PC-3 (cell line): ENCODE measurements around the gene TRIM14. TPM values are rescaled to one million over a fixed set of nuclear protein-coding genes. Genes with fewer than 3 reads are reported as not detected.

Experiments
- ATAC-seq: fragments of 200-7000 bp; cut with Tn5 transposase; 2 replicates; pipeline ENCODE4 v1.9.1; 2020; ENCODE audit warnings: mild to moderate bottlenecking, moderate library complexity
- BruUV-seq: library from RNA; stranded (reverse); fragments of 400-500 nt; replicated peaks from 2 replicates; lab custom pipeline; 2021; lab: Mats Ljungman, UMichigan
- CTCF ChIA-PET: fragments of 300-600 bp; sonication (Branson Sonifier 250); formaldehyde crosslinking; loops from one replicate; lab custom pipeline; 2022; ENCODE audit warnings: antibody characterized with exemption; lab: Charles Lee
- POLR2A ChIA-PET: fragments of 300-600 bp; sonication (Branson Sonifier 250); formaldehyde crosslinking; loops from one replicate; lab custom pipeline; 2022; ENCODE audit warnings: antibody characterized with exemption; ENCODE audit not compliant: unreplicated experiment; lab: Charles Lee
- DNase-seq: peaks from one replicate; pipeline ENCODE4 v3.0.0-alpha.2; 2015
- H2AFZ ChIP-seq: fragments of 300-600 bp; sonication (generic); 2 replicates; pipeline ENCODE4 v1.6.0; 2016; ENCODE audit warnings: antibody characterized with exemption, low read length
- H3F3A ChIP-seq: fragments of 300-600 bp; sonication (generic); one replicate; pipeline ENCODE4 v1.6.0; 2017; ENCODE audit warnings: antibody characterized with exemption, low read length, control low read depth, mild to moderate bottlenecking; ENCODE audit not compliant: unreplicated experiment
- H3K27ac ChIP-seq: fragments of 300-600 bp; sonication (generic); 2 replicates; pipeline ENCODE4 v1.5.1; 2016; ENCODE audit warnings: mild to moderate bottlenecking, low read length
- H3K27me3 ChIP-seq: fragments of 300-600 bp; sonication (generic); 2 replicates; pipeline ENCODE4 v1.6.1; 2016; ENCODE audit warnings: low read length, mixed read lengths
- H3K36me3 ChIP-seq: fragments of 300-600 bp; sonication (generic); 2 replicates; pipeline ENCODE4 v1.6.1; 2016; ENCODE audit warnings: low read depth, mixed run types, low read length, mixed read lengths
- H3K4me1 ChIP-seq: fragments of 300-600 bp; sonication (generic); 2 replicates; pipeline ENCODE4 v1.5.1; 2016; ENCODE audit warnings: low read length; ENCODE audit not compliant: insufficient read depth
- H3K4me2 ChIP-seq: fragments of 300-600 bp; sonication (generic); 2 replicates; pipeline ENCODE4 v1.6.0; 2016; ENCODE audit warnings: low read length
- H3K4me3 ChIP-seq: fragments of 300-600 bp; sonication (generic); 2 replicates; pipeline ENCODE4 v1.5.1; 2016; ENCODE audit warnings: mild to moderate bottlenecking, low read length, mixed read lengths
- H3K79me2 ChIP-seq: fragments of 300-600 bp; sonication (generic); 2 replicates; pipeline ENCODE4 v1.6.1; 2017; ENCODE audit warnings: low read length, mixed read lengths
- H3K9ac ChIP-seq: fragments of 300-600 bp; sonication (generic); 2 replicates; pipeline ENCODE4 v1.6.0; 2016; ENCODE audit warnings: mild to moderate bottlenecking, low read length
- H3K9me2 ChIP-seq: fragments of 300-600 bp; sonication (generic); replicated peaks from 2 replicates; pipeline ENCODE4 v1.6.1; 2016; ENCODE audit warnings: mixed run types, low read length, mixed read lengths
- H3K9me3 ChIP-seq: fragments of 300-600 bp; sonication (generic); 2 replicates; pipeline ENCODE4 v1.6.1; 2016; ENCODE audit warnings: low read length, mixed read lengths
- H4K20me1 ChIP-seq: fragments of 300-600 bp; sonication (generic); 2 replicates; pipeline ENCODE4 v1.6.1; 2016; ENCODE audit warnings: low read length, mixed read lengths
- CTCF ChIP-seq: fragments of 300-600 bp; sonication (generic); conservative IDR thresholded peaks from 2 replicates; pipeline ENCODE4 v1.5.1; 2017; ENCODE audit warnings: antibody characterized with exemption, low read depth, mild to moderate bottlenecking, low read length
- EZH2 ChIP-seq: fragments of 300-600 bp; sonication (generic); IDR thresholded peaks from one replicate; pipeline ENCODE4 v1.6.1; 2017; ENCODE audit warnings: antibody characterized with exemption, mild to moderate bottlenecking, low read length; ENCODE audit not compliant: unreplicated experiment
- EZH2phosphoT487 ChIP-seq: fragments of 300-600 bp; sonication (generic); IDR thresholded peaks from 2 replicates; pipeline ENCODE4 v1.6.1; 2018; ENCODE audit warnings: mild to moderate bottlenecking, antibody characterized with exemption, low read length, borderline replicate concordance
- intact Hi-C: fragments of 100-400 bp; cut with micrococcal nuclease; formaldehyde crosslinking; loops from 2 replicates; pipeline ENCODE4 v1.9.0; 2023
- total RNA-seq: library from RNA; depleted of rRNA; stranded (reverse); fragments of >200 nt; gene quantifications from 2 replicates; pipeline ENCODE4 v1.2.3, GENCODE V29; 2014

TRIM14 gene
- total RNA-seq, 1 experiment from 2014 or later: 11.2 TPM

- POLR2A ChIA-PET: no interaction called here
Measured at GRCh38 chr9:98135938-98136337, 16.9 kb upstream of the TRIM14 start.

GRCh38 chr9:98135558-98135934 lies 16.5 kb upstream of the TRIM14 start:
- H3K4me3 ChIP-seq: no peak overlapping the region
- BruUV-seq: no TSS peak
- no peaks in the 10 kb centered on the region for H4K20me1 ChIP-seq
- no peak overlapping the region for H2AFZ ChIP-seq
- POLR2A ChIA-PET: interaction anchor here (0.6 kb wide), 1 partner anchor 21 kb away, joined by 7 read pairs; no protein-coding TSS in a partner anchor
- H3K79me2 ChIP-seq: no peaks in the 10 kb centered on the region
- ATAC-seq: no peak
- CTCF ChIA-PET: no interaction called here
- no peaks in the 10 kb centered on the region for H3F3A ChIP-seq
- no peaks in the 10 kb centered on the region for H3K9me2 ChIP-seq
- no peaks in the 10 kb centered on the region for H3K4me1 ChIP-seq
- no peak overlapping the region for H3K9ac ChIP-seq
- no peaks in the 10 kb centered on the region for H3K27me3 ChIP-seq
- no peak for TF ChIP-seq EZH2phosphoT487
- no peak for TF ChIP-seq EZH2
- no peak for TF ChIP-seq CTCF
- no peaks in the 10 kb centered on the region for H3K9me3 ChIP-seq
- H3K27ac ChIP-seq: no peak overlapping the region
- H3K36me3 ChIP-seq: no peaks in the 10 kb centered on the region
- DNase-seq: no peak
- no peak overlapping the region for H3K4me2 ChIP-seq
- intact Hi-C loops: no loop called here

More at GRCh38 chr9:98135938-98136337, 16.9 kb upstream of the TRIM14 start:
- BruUV-seq: no TSS peak
- no peak overlapping the region for H3K27ac ChIP-seq
- H3K4me2 ChIP-seq: no peak overlapping the region
- no peak overlapping the region for H2AFZ ChIP-seq
- H3K27me3 ChIP-seq: no peaks in the 10 kb centered on the region
- H4K20me1 ChIP-seq: no peaks in the 10 kb centered on the region
- H3K4me3 ChIP-seq: no peak overlapping the region
- no peaks in the 10 kb centered on the region for H3K79me2 ChIP-seq
- intact Hi-C loops: no loop called here
- ATAC-seq (no peak), DNase-seq (no peak)
- no peaks in the 10 kb centered on the region for H3K9me2 ChIP-seq
- no peaks in the 10 kb centered on the region for H3K4me1 ChIP-seq
- H3F3A ChIP-seq: no peaks in the 10 kb centered on the region
- no peaks in the 10 kb centered on the region for H3K9me3 ChIP-seq
- H3K9ac ChIP-seq: no peak overlapping the region
- no peak for TF ChIP-seq EZH2phosphoT487
- no peak for TF ChIP-seq EZH2
- TF ChIP-seq CTCF: no peak
- CTCF ChIA-PET: no interaction called here
- no peaks in the 10 kb centered on the region for H3K36me3 ChIP-seq

GRCh38 chr9:98134702-98135557 lies 15.9 kb upstream of the TRIM14 start:
- H3K4me3 ChIP-seq: no peak overlapping the region
- no peaks in the 10 kb centered on the region for H3K79me2 ChIP-seq
- H3K9ac ChIP-seq: no peak overlapping the region
- ChIA-PET CTCF (no interaction called here), POLR2A (interaction anchor here (0.6 kb wide), 1 partner anchor 21 kb away, joined by 7 read pairs; no protein-coding TSS in a partner anchor)
- H3F3A ChIP-seq: no peaks in the 10 kb centered on the region
- BruUV-seq: no TSS peak
- H3K27ac ChIP-seq: no peak overlapping the region
- H3K9me2 ChIP-seq: no peaks in the 10 kb centered on the region
- intact Hi-C loops: no loop called here
- no peaks in the 10 kb centered on the region for H3K9me3 ChIP-seq
- DNase-seq (no peak), ATAC-seq (no peak)
- no peak overlapping the region for H3K4me2 ChIP-seq
- no peaks in the 10 kb centered on the region for H3K4me1 ChIP-seq
- H3K27me3 ChIP-seq: no peaks in the 10 kb centered on the region
- no peaks in the 10 kb centered on the region for H3K36me3 ChIP-seq
- TF ChIP-seq CTCF (no peak), EZH2 (no peak), EZH2phosphoT487 (no peak)
- H4K20me1 ChIP-seq: no peaks in the 10 kb centered on the region
- H2AFZ ChIP-seq: no peak overlapping the region
